ENCODE results near the gene SMAD6.

The SMAD6 gene

GRCh38 chr15:66766282-66767230, 64.5 kb downstream of the SMAD6 start:
- peaks cover 53% of the 10 kb centered on the region for H3K27me3 Mint-ChIP-seq
- no peaks in the 10 kb centered on the region for H3K36me3 Mint-ChIP-seq (ENCODE audit: low read depth)
- no peaks in the 10 kb centered on the region for H3K4me1 Mint-ChIP-seq (ENCODE audit: low read depth)
- no peaks in the 10 kb centered on the region for H3K9me3 Mint-ChIP-seq
- H3K27ac Mint-ChIP-seq: no peak overlapping the region
- H3K4me3 Mint-ChIP-seq: no peak overlapping the region
- DNase-seq: no peak

GRCh38 chr15:66767240-66767659, 65.2 kb downstream of the SMAD6 start:
- no peaks in the 10 kb centered on the region for H3K9me3 Mint-ChIP-seq
- peaks cover 46% of the 10 kb centered on the region for H3K27me3 Mint-ChIP-seq
- no peak overlapping the region for H3K27ac Mint-ChIP-seq
- H3K4me1 Mint-ChIP-seq (ENCODE audit: low read depth): no peaks in the 10 kb centered on the region
- H3K4me3 Mint-ChIP-seq: no peak overlapping the region
- no peaks in the 10 kb centered on the region for H3K36me3 Mint-ChIP-seq (ENCODE audit: low read depth)
- DNase-seq: no peak

- peaks cover 31% of the 10 kb centered on the region for H3K27me3 Mint-ChIP-seq
- no peaks in the 10 kb centered on the region for H3K9me3 Mint-ChIP-seq
- no peak for DNase-seq
- H3K36me3 Mint-ChIP-seq (ENCODE audit: low read depth): no peaks in the 10 kb centered on the region
- no peak overlapping the region for H3K4me3 Mint-ChIP-seq
- H3K4me1 Mint-ChIP-seq (ENCODE audit: low read depth): no peaks in the 10 kb centered on the region
- no peak overlapping the region for H3K27ac Mint-ChIP-seq
Measured at GRCh38 chr15:66768987-66769386, 67.0 kb downstream of the SMAD6 start.

DNA sequence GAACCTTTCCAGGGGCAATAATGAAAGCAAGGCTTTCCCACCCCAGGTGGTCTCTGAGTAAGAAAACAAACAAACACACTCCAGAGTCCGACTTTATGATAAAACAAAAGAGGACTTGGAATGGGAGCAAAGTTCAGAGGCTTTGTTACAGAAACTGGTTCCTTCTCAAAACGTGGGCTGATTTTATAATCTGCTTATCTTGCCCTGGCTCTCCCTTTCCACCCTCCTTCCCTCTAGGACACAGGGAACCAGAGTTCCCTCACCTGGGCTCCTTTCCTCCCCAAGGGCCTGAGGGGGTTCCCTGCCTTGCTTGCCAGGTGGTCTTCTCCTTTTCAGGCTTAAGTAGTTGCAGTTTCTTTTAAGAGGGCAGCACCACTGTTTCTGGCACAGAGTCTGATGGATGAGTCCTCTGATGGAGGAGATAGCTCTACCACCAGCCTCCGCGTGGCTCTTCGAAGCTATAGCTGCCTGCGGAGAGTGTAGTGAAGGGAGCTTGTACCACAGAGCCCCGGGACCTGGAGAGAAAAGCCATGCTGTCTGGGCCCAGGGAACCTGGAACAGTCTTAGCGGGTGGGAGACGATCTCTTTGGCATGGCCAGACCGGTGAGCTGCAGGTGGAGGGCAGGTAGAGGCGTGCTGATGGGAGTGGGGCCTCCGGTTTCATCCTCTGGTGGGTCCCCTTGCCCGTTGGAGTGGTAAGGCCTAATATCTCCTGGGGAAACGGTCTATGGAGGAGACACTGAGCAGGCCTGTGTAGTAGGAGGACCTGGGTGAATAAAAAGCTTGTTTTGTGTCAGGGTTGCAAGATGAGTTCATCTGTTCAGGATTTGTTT, 68.7 kb downstream of the SMAD6 start:
- no peak overlapping the region for H3K4me3 Mint-ChIP-seq
- H3K27me3 Mint-ChIP-seq: peaks cover 16% of the 10 kb centered on the region

DNA sequence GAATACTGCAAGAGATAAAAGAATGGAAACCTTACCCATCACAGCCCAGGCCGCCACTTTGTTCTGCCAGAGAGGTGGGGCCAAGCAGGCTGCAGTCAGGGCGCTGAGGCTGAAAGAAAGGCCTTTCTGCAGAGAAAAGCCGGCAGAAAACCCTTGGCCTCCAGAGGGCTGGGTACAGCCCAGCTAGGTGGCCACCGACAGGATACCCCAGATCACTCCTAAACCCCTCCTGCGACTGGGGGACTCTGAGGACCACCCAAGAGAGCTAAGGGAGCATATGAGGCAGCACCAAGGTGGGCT, 69.3 kb downstream of the SMAD6 start:
- H3K27me3 Mint-ChIP-seq: peaks cover 11% of the 10 kb centered on the region
- H3K9me3 Mint-ChIP-seq: no peaks in the 10 kb centered on the region
- no peaks in the 10 kb centered on the region for H3K36me3 Mint-ChIP-seq (ENCODE audit: low read depth)
- no peak for DNase-seq
- no peaks in the 10 kb centered on the region for H3K4me1 Mint-ChIP-seq (ENCODE audit: low read depth)
- H3K27ac Mint-ChIP-seq: no peak overlapping the region
- no peak overlapping the region for H3K4me3 Mint-ChIP-seq

More for the DNA sequence above, 68.7 kb downstream of the SMAD6 start:
- H3K9me3 Mint-ChIP-seq: no peaks in the 10 kb centered on the region
- no peaks in the 10 kb centered on the region for H3K36me3 Mint-ChIP-seq (ENCODE audit: low read depth)
- H3K4me1 Mint-ChIP-seq (ENCODE audit: low read depth): no peaks in the 10 kb centered on the region
- no peak for DNase-seq
- H3K27ac Mint-ChIP-seq: no peak overlapping the region

GRCh38 chr15:66772604-66773128, 70.6 kb downstream of the SMAD6 start:
- Mint-ChIP-seq H3K27me3 (no peaks in the 10 kb centered on the region), H3K9me3 (no peaks in the 10 kb centered on the region), H3K4me3 (no peak overlapping the region), H3K36me3 (ENCODE audit: low read depth) (no peaks in the 10 kb centered on the region), H3K4me1 (ENCODE audit: low read depth) (no peaks in the 10 kb centered on the region), H3K27ac (no peak overlapping the region)
- DNase-seq: no peak

DNA sequence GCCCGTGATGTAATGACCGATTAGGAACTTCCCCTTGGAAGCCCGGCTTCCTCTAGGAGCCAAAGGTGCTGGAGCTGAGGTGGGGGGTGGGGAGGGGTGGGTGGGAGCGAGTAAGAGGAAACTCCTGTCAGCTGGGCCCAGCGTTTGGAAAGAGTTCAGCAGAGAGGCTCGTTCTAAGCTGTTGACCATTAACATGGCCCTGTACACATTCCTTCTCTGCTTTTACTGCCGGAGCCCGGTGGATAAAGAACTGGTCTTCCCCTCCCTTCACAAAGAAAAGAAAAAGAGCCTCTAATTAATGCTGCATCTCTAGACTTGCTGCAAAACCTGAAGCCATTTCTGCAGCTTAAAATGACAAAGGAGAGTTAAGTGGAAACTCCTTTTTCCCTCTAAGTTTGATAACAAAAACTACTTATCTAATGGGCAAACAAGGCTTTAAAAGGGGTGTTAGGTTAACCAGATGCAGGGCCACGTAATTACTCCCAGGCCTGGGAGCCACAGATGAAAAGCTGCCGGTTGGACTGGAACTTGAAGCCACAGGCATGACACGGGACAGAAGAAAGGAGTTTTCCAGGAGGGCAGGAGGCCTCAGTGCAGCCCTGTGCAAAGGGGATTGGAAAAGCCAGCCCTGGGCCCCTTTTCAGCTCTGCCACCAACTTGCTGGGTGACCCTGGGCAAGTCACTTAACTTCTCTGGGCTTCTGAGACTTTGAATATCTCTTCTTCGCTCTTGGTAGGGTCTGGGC, 71.3 kb downstream of the SMAD6 start:
- Mint-ChIP-seq H3K4me3 (no peak overlapping the region), H3K4me1 (ENCODE audit: low read depth) (no peaks in the 10 kb centered on the region), H3K36me3 (ENCODE audit: low read depth) (no peaks in the 10 kb centered on the region), H3K9me3 (no peaks in the 10 kb centered on the region), H3K27ac (no peak overlapping the region), H3K27me3 (no peaks in the 10 kb centered on the region)
- DNase-seq: no peak

DNA sequence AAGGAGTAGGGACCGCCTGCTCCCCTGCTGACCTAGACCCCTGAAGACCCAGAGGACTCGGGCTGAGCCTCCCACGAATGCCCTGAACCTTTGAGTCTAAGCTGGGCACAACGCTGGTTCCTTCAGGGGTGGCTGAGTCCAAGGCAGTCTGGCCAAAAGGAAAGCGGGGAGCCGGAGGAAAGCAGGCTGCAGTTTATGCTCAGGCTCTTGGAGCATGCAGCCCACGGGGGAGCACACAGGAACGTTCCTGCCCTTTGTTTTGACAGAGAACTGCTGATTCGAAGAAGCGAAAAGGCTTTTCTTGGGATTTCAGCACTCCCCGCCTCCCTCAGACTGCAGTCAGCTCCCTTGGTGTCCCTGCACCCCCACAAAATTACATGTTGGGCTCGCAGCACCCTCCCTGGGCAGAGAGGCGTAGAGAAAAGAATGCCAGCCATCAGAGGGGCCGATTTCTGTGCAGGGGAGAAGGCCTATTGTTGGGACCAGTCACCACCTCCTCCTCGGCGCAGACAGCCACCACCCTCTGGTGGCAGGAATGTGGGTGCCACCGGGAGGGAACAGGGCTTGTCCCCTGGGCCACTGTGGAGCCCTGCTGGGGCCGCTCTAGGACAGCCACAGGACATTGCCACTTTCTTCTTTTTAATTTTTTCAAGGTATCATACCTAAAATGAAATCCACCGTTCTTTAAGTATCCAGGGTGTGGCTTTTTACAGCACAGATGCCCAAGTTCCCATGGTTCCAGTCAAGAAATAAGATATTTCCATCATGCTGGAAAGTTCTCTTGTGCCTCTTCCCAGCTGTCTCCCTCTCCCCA, 72.2 kb downstream of the SMAD6 start:
- H3K36me3 Mint-ChIP-seq (ENCODE audit: low read depth): no peaks in the 10 kb centered on the region

DNA sequence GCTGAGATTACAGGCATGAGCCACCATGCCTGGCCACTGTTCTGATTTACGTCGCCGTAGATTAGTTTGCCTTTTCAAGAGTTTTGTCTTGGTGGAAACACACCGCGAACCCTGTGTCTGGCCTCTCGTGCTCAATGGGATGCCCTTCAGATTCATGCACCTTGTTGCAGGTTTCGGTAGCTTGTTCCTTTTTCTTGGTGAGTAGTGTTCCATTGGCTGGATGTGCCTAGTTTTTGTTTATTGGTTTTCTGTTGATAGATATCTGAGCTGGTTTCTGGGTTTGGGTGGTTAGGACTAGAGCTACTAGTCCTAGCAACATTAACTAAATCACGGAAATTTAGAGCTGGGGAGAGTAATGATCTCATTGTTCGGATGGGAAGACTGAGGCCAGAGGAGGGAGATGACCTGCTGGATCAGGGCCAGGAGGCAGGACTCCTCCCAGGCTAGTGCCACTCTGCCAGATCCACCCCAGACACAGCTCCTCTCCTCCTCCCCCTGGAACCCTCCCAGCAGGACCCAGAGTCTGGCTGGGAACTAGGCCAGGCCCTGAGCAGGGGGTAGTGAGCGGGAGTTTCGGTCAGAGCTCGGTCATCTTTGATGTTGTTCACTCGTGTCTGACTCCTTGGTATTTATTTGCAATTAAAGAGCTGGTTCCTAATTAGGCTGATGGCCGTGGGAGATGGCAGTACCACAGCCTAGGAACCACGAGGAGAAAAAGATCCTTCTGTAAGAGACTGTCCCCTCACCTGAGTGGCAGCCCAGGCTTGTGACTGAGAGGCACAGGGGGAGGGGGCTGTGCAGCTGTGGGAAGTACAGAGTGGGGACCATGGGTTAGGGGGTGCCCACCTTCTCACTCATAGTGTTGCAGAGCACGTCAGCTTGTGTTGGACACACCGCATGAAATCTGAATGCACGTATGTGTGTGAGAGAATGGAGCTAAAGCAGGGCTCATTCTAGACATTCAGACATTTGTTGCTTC, 73.4 kb downstream of the SMAD6 start:
- no peak overlapping the region for H3K4me3 Mint-ChIP-seq
- H3K27me3 Mint-ChIP-seq: no peaks in the 10 kb centered on the region
- H3K27ac Mint-ChIP-seq: no peak overlapping the region
- H3K36me3 Mint-ChIP-seq (ENCODE audit: low read depth): no peaks in the 10 kb centered on the region
- no peaks in the 10 kb centered on the region for H3K4me1 Mint-ChIP-seq (ENCODE audit: low read depth)
- H3K9me3 Mint-ChIP-seq: no peaks in the 10 kb centered on the region
- no peak for DNase-seq

More for the DNA sequence above, 72.2 kb downstream of the SMAD6 start:
- Mint-ChIP-seq H3K4me3 (no peak overlapping the region), H3K4me1 (ENCODE audit: low read depth) (no peaks in the 10 kb centered on the region), H3K27ac (no peak overlapping the region), H3K27me3 (no peaks in the 10 kb centered on the region), H3K9me3 (no peaks in the 10 kb centered on the region)
- DNase-seq: peak; percentile 45

DNA sequence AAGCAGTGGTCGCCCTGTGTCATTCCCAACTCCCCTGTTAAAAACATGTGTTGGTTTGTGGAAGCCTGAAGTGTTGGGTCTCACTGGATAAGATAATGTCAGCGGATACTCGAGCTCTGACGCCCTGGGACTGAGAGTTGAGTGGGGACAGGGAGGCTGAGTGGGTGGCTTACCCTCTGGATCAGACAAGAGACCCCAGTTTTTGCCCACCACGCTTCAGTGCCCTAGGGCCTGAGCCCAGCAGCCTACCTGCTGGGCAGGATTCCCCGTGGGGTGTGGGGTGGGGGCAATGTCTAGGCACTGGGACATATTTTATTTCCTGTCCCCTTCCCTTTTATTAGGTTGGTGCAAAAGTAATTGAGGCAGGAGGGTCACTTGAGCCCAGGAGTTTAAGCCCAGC, 75.0 kb downstream of the SMAD6 start:
- H3K4me1 Mint-ChIP-seq (ENCODE audit: low read depth): no peaks in the 10 kb centered on the region
- no peaks in the 10 kb centered on the region for H3K9me3 Mint-ChIP-seq
- H3K27ac Mint-ChIP-seq: no peak overlapping the region
- DNase-seq: no peak
- H3K27me3 Mint-ChIP-seq: no peaks in the 10 kb centered on the region
- H3K36me3 Mint-ChIP-seq (ENCODE audit: low read depth): no peaks in the 10 kb centered on the region
- no peak overlapping the region for H3K4me3 Mint-ChIP-seq

DNA sequence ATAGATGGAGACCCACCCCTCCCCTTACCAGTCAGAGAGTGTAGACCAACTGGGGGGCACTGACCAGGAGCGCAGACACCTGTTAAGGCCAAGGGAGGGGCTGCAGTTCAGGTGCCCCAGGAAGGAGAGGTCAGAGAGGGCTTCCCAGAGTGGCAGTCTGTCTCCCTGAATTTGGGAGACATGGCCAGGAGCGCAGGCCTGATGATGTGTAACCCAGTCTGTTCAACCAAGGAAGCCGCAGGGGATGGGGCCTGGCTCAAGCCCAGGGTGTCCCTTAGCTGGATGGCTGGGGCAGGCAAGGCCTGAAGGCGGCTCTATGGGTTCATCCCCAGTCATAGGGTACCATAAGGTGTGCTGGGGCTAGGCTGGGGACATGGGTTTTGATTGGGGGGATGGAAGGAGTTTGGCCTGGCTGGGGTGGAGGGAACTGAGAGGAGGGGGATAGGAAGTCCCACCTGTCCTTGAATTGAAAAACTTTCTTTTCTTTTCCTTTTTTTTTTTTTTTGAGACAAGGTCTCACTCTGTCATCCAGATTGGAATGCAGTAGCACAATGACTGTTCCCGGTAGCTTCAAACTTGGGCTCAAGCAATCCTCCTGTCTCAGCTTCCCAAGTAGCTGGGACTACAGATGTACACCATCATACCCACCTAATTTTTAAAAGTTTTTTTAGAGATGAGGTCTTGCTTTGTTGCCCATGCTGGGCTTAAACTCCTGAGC, 75.7 kb downstream of the SMAD6 start:
- no peak for DNase-seq
- Mint-ChIP-seq H3K27me3 (no peaks in the 10 kb centered on the region), H3K4me1 (ENCODE audit: low read depth) (no peaks in the 10 kb centered on the region)

DNA sequence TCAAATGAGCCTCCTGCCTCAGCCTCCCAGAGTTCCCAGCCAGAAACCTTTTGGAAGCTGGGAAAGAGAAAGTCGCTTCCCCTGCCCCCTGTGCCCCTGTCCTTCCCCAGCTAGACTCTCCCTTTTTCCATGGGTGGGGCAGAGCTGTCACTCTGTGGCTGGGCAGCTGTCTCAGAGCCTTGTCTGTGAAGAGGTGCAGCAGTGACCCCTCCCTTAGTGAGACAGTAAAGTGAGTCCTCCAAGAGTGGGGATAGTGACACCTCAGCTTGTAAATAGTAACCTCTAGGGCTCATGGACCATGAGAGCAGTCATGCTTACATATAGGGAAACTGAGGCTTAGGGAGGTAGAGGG, 76.3 kb downstream of the SMAD6 start:
- H3K27me3 Mint-ChIP-seq: no peaks in the 10 kb centered on the region
- H3K4me3 Mint-ChIP-seq: no peak overlapping the region
- H3K36me3 Mint-ChIP-seq (ENCODE audit: low read depth): no peaks in the 10 kb centered on the region

More for the DNA sequence above, 75.7 kb downstream of the SMAD6 start:
- Mint-ChIP-seq H3K36me3 (ENCODE audit: low read depth) (no peaks in the 10 kb centered on the region), H3K27ac (no peak overlapping the region), H3K4me3 (no peak overlapping the region), H3K9me3 (no peaks in the 10 kb centered on the region)

More for the DNA sequence above, 76.3 kb downstream of the SMAD6 start:
- Mint-ChIP-seq H3K4me1 (ENCODE audit: low read depth) (no peaks in the 10 kb centered on the region), H3K27ac (no peak overlapping the region), H3K9me3 (no peaks in the 10 kb centered on the region)
- no peak for DNase-seq

Data from activated T-cell treated with anti-CD3 and anti-CD28 coated beads, Interleukin-2, amount 50 U/mL, for 24 hours (primary cell).